HepG2 (cell line): Measurements from ENCODE around the gene SFXN5. TPM values are rescaled to one million over a fixed set of nuclear protein-coding genes. Genes with fewer than 3 reads are reported as not detected.

ENCODE experiments used
- AGO1 ChIP-seq: fragments of 200-400 bp; formaldehyde crosslinking; IDR thresholded peaks from 2 replicates; pipeline ENCODE4 v1.6.1; 2017; ENCODE audit warnings: mild to moderate bottlenecking, low read depth, low read length, moderate library complexity; ENCODE audit not compliant: poor library complexity, severe bottlenecking
- AKNA ChIP-seq: sonication (generic); formaldehyde crosslinking; IDR thresholded peaks from 2 replicates; pipeline ENCODE4 v1.4.0; 2020; ENCODE audit warnings: missing genetic modification reagents, borderline replicate concordance
- ATF7-NPFF ChIP-seq: sonication (generic); formaldehyde crosslinking; IDR thresholded peaks from 2 replicates; pipeline ENCODE4 v1.8.1; 2023; ENCODE audit warnings: mild to moderate bottlenecking, low read depth, missing genetic modification reagents, moderate library complexity
- KDM4B ChIP-seq: sonication (generic); formaldehyde crosslinking; IDR thresholded peaks from 2 replicates; pipeline ENCODE4 v1.4.0; 2020; ENCODE audit warnings: missing genetic modification reagents
- MAFG ChIP-seq: sonication (generic); formaldehyde crosslinking; IDR thresholded peaks from 2 replicates; pipeline ENCODE4 v1.5.1; 2020; ENCODE audit warnings: mild to moderate bottlenecking, missing genetic modification reagents
- MAZ ChIP-seq, 2 experiments: sonication (generic) in 1 of 2; formaldehyde crosslinking in 1 of 2; IDR thresholded peaks; 2 replicates each; pipeline versions ENCODE4 v1.5.0 to v1.6.1; 2012 to 2020; ENCODE audit warnings: low read depth in 2 of 2, mild to moderate bottlenecking in 2 of 2, borderline replicate concordance in 1 of 2, improper control_type of control experiment in 1 of 2, low read length in 1 of 2, missing genetic modification reagents in 1 of 2, moderate library complexity in 1 of 2
- MBNL3 ChIP-seq: fragments of 250-450 bp; sonication (Bioruptor Pico); conservative IDR thresholded peaks from 2 replicates; pipeline ENCODE4 v1.8.0; 2022; ENCODE audit warnings: mild to moderate bottlenecking, inconsistent platforms
- NBN ChIP-seq: fragments of 450-650 bp; conservative IDR thresholded peaks from 2 replicates; pipeline ENCODE4 v1.6.1; 2017
- POGK ChIP-seq: sonication (generic); formaldehyde crosslinking; conservative IDR thresholded peaks from 2 replicates; pipeline ENCODE4 v1.8.0; 2022; ENCODE audit warnings: mild to moderate bottlenecking, moderate library complexity, missing genetic modification reagents
- POLR2AphosphoS2 ChIP-seq: IDR thresholded peaks from 2 replicates; pipeline ENCODE4 v1.6.1; 2011; ENCODE audit warnings: low read depth, low read length, improper control_type of control experiment
- RARG ChIP-seq: sonication (generic); formaldehyde crosslinking; IDR thresholded peaks from 2 replicates; pipeline ENCODE4 v1.4.0; 2020; ENCODE audit warnings: low read depth, mild to moderate bottlenecking, missing genetic modification reagents
- SALL1 ChIP-seq: sonication (generic); formaldehyde crosslinking; IDR thresholded peaks from 2 replicates; pipeline ENCODE4 v1.8.0; 2022; ENCODE audit warnings: mild to moderate bottlenecking, missing genetic modification reagents
- TEAD3 ChIP-seq: optimal IDR thresholded peaks from 2 replicates; pipeline ENCODE3; 2016; ENCODE audit warnings: borderline replicate concordance
- U2AF2 ChIP-seq: fragments of 200-400 bp; formaldehyde crosslinking; IDR thresholded peaks from 2 replicates; pipeline ENCODE4 v1.6.1; 2017; ENCODE audit warnings: low read depth, mild to moderate bottlenecking, low read length
- ZBTB7B ChIP-seq: sonication (generic); formaldehyde crosslinking; IDR thresholded peaks from 2 replicates; pipeline ENCODE4 v1.4.0; 2020; ENCODE audit warnings: missing genetic modification reagents
- ZNF232 ChIP-seq: sonication (generic); formaldehyde crosslinking; IDR thresholded peaks from 2 replicates; pipeline ENCODE4 v1.4.0; 2020; ENCODE audit warnings: missing genetic modification reagents, borderline replicate concordance
- ZNF747 ChIP-seq: sonication (generic); formaldehyde crosslinking; IDR thresholded peaks from 2 replicates; pipeline ENCODE4 v1.8.1; 2023; ENCODE audit warnings: missing genetic modification reagents, mild to moderate bottlenecking, borderline replicate concordance
- ZNF766 ChIP-seq: sonication (generic); formaldehyde crosslinking; IDR thresholded peaks from 2 replicates; pipeline ENCODE4 v1.5.0; 2020; ENCODE audit warnings: missing genetic modification reagents, borderline replicate concordance
- ZNF850 ChIP-seq: sonication (generic); formaldehyde crosslinking; conservative IDR thresholded peaks from 2 replicates; pipeline ENCODE4 v1.9.0; 2021; ENCODE audit warnings: mild to moderate bottlenecking, missing genetic modification reagents
- polyA plus RNA-seq, 8 experiments: library from polyadenylated mRNA; depleted of rRNA in 3 of 8; stranded (reverse) in 7 of 8; unstranded in 1 of 8; fragments of >200 nt; fragmentation: Illumina TruSeq in 4 of 8; extraction: Trizol in 4 of 8; gene quantifications; 2 replicates each; pipeline versions ENCODE4 v1.2.1 to v1.2.3, GENCODE V29; 2011 to 2016; ENCODE audit warnings: low read depth in 4 of 8, missing spikeins in 1 of 8, mixed read lengths in 1 of 8; ENCODE audit not compliant: insufficient read depth in 1 of 8
- total RNA-seq, 5 experiments: library from RNA; depleted of rRNA; stranded (reverse); fragments of >200 nt; fragmentation: Illumina TruSeq; extraction: Trizol; gene quantifications; 2 replicates each; pipeline ENCODE4 v1.2.3, GENCODE V29; 2016; ENCODE audit warnings: low read depth in 1 of 5

SFXN5 gene
- total and polyA plus RNA-seq, 2 of the 13 experiments (the other 11 are each of a cell fraction or from before 2014, with no cell fraction given): 34.9 to 37.4 TPM

GRCh38 chr2:73020657-73021370 is 50.7 kb downstream of the SFXN5 start (continued):
- TF ChIP-seq KDM4B (CRISPR knock-in tag) (peak; percentile 78; the same call in 1 of the 2 replicates), AGO1 (no peak), MAZ (IDR thresholded peaks at IDR 0.05; ENCODE audit: borderline replicate concordance, low read depth, low read length) (no peak), MAZ (CRISPR knock-in tag; IDR thresholded peaks at IDR 0.05; ENCODE audit: low read depth) (peak; percentile 66), U2AF2 (no peak), ZNF232 (no peak), ZNF850 (no peak; the same call in 1 of the 2 replicates), POLR2AphosphoS2 (no peak), MBNL3 (CRISPR knock-in tag) (no peak), TEAD3 (CRISPR knock-in tag) (peak; percentile 94), MAFG (no peak), RARG (CRISPR knock-in tag) (no peak), SALL1 (CRISPR knock-in tag) (peak; percentile 99), ATF7-NPFF (CRISPR knock-in tag) (no peak), ZNF747 (no peak), ZNF766 (no peak), NBN (no peak), AKNA (CRISPR knock-in tag) (no peak), POGK (CRISPR knock-in tag) (peak; percentile 66), ZBTB7B (CRISPR knock-in tag) (no peak; the same call in 1 of the 2 replicates)
